Ectodermal cell (in vitro differentiated cells): ENCODE data around the gene LMO2.

ENCODE experiments used
- H3K27ac ChIP-seq: 2 replicates; pipeline ENCODE4 v1.7.0; 2013; ENCODE audit warnings: mild to moderate bottlenecking, low read depth, low read length; ENCODE audit not compliant: insufficient read depth, poor library complexity, severe bottlenecking
- H3K27me3 ChIP-seq: 2 replicates; pipeline ENCODE4 v1.7.0; 2013; ENCODE audit warnings: mild to moderate bottlenecking, low read length; ENCODE audit not compliant: insufficient read depth, control insufficient read depth, poor library complexity, severe bottlenecking
- H3K36me3 ChIP-seq: one replicate; pipeline ENCODE4 v1.7.0; 2013; ENCODE audit warnings: low read length; ENCODE audit not compliant: control insufficient read depth, insufficient read depth
- H3K4me1 ChIP-seq: one replicate; pipeline ENCODE4 v1.7.0; 2013; ENCODE audit warnings: low read length; ENCODE audit not compliant: control insufficient read depth, insufficient read depth
- H3K4me3 ChIP-seq: 2 replicates; pipeline ENCODE4 v1.7.0; 2013; ENCODE audit warnings: low read depth, low read length, control low read depth; ENCODE audit not compliant: insufficient read depth
- H3K9me3 ChIP-seq: 2 replicates; pipeline ENCODE4 v1.7.0; 2013; ENCODE audit warnings: mild to moderate bottlenecking, low read length, moderate library complexity; ENCODE audit not compliant: control insufficient read depth
- WGBS, 2 experiments: methylation state at CpG; one replicate each; pipeline ENCODE4 v1.1.7; 2013; ENCODE audit warnings: missing lambda C conversion rate in 2 of 2; 5-methylcytosine and 5-hydroxymethylcytosine counted together

LMO2 gene

DNA sequence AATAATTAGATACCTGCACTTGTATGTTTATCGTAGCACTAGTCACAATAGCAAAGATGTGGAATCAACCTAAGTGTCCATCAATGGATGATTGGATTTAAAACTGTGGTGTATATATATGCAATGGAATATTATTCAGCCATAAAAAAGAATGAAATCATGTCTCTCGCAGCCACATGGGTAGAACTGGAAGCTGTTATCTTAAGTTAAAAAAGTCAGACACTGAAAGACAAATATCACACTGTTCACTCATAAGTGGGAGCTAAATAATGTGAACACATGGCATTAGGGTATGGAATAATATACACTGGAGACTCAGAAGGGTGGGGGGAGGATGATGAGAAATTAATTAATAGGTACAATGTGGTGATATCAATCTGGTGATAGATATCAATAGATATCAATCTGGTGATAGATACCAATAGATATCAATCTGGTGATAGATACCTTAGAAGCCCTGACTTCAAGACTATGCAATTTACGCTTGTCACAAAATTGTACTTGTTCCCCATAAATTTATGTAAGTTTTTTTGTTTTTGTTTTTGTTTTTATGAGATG lies 2.0 kb downstream of the LMO2 start:
- H3K4me3 ChIP-seq, result no peak overlapping the region
- no peaks in the 10 kb centered on the region for H3K9me3 ChIP-seq
- no peaks in the 10 kb centered on the region for H3K36me3 ChIP-seq
- WGBS, 2 experiments, result 92 to 100% methylated on average over 2 to 3 of the region's 3 CpGs
- H3K27me3 ChIP-seq, result no peaks in the 10 kb centered on the region
- H3K27ac ChIP-seq, result no peak overlapping the region
- H3K4me1 ChIP-seq, result peaks cover 8% of the 10 kb centered on the region

DNA sequence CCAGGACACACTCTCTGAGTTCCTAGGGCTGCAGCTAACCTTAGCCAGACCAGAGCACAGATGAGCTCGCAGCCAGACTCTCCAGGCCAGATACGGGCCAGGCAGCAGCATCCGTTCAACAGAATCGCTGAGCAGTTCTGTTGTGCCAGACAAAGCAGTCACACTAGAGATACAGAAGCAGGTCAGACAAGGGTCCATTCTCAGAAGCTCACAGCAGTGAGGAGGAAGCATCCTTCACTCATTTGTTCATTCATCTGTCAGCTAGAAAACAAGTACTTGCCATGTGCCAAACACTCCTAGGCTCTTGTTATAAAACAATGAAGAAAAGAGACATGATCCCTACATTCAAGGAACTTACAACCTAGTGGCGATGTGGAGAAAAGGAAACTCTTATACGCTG lies 2.6 kb downstream of the LMO2 start:
- no peak overlapping the region for H3K4me3 ChIP-seq
- peaks cover 8% of the 10 kb centered on the region for H3K4me1 ChIP-seq
- H3K27ac ChIP-seq, result no peak overlapping the region
- WGBS, 2 experiments, result 94% methylated on average over 5 of the region's 6 CpGs
- H3K36me3 ChIP-seq, result no peaks in the 10 kb centered on the region
- H3K27me3 ChIP-seq, result no peaks in the 10 kb centered on the region
- H3K9me3 ChIP-seq, result no peaks in the 10 kb centered on the region

DNA sequence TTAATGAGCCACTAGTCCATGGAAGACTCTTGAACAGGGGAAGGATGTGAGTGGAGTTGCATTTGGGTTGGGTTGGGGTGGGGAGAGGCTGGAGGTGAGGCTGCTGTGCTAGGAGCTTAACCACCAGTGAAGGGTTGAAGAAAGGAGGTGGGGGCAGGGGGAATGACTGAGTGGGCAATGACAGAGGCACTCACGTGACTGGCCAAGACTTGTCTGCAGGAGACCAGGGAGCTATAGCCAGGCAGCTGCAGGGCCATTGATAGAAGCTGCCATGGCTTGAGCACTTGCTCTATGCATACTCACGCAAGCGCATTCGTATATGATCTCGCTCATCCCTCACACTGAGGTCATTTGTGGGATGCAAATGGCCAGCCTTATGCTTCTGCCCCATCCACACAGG lies 4.0 kb downstream of the LMO2 start:
- no peaks in the 10 kb centered on the region for H3K27me3 ChIP-seq
- peaks cover 8% of the 10 kb centered on the region for H3K4me1 ChIP-seq

DNA sequence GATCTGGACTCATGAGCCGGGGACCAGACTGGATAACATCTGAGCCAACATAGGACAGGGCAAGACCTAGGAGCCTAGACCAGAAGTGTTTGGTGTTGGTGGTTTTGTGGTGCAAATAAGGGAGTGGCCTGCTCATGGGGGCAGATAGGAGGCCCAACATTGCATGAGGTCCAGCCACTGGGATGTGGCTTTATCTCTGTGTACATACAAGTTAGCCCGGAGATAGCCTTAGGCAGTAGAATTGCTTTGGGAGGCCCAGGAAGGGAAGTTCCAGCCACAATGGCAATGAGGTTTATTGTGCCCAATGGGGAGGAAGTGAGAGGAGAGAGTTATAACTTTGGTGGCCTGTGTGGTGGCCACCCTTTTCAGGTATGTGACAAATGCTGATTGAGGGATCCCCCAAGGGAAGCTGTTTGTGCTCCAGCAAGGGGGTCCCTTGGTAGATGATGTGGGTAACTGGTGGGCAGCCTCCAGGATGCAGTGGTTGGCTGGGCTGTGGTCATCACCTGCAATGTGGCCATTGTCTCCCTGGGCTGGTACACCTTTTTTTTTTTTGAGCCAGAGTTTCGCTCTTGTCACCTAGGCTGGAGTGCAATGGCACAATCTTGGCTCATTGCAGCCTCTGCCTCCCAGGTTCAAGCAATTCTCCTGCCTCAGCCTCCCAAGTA lies 6.4 kb downstream of the LMO2 start:
- Histone ChIP-seq H3K27me3 (no peaks in the 10 kb centered on the region), H3K27ac (no peak overlapping the region), H3K4me3 (no peak overlapping the region), H3K4me1 (no peaks in the 10 kb centered on the region), H3K36me3 (no peaks in the 10 kb centered on the region), H3K9me3 (no peaks in the 10 kb centered on the region)
- WGBS, 2 experiments, result 90 to 96% methylated on average over 3 of the region's 3 CpGs

More for the DNA sequence above, 4.0 kb downstream of the LMO2 start:
- no peak overlapping the region for H3K27ac ChIP-seq
- no peaks in the 10 kb centered on the region for H3K9me3 ChIP-seq
- H3K4me3 ChIP-seq, result no peak overlapping the region
- H3K36me3 ChIP-seq, result no peaks in the 10 kb centered on the region
- 93% methylated on average over 5 of the region's 5 CpGs for WGBS, 2 experiments

DNA sequence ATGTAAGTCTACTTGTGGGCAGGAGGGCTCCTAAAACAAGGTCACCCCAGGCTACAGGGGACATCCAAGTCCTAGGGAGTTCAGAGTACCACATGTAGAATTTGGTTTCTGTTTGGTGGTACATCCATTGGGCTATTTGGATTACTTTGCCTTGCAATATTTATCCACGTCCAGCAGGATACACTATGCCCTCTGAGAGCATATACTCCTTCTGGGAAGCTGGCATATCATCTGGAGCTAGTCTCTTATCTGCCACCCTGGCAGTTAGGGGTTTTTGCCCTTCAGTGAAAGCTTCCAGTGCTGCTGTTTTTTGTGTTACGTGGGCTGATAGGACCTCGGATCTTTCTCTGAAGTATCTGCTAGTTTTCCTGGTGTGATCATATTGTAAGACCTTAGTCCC lies 7.3 kb downstream of the LMO2 start:
- no peaks in the 10 kb centered on the region for H3K27me3 ChIP-seq
- H3K9me3 ChIP-seq, result no peaks in the 10 kb centered on the region
- 73 to 81% methylated on average over 3 of the region's 3 CpGs for WGBS, 2 experiments

DNA sequence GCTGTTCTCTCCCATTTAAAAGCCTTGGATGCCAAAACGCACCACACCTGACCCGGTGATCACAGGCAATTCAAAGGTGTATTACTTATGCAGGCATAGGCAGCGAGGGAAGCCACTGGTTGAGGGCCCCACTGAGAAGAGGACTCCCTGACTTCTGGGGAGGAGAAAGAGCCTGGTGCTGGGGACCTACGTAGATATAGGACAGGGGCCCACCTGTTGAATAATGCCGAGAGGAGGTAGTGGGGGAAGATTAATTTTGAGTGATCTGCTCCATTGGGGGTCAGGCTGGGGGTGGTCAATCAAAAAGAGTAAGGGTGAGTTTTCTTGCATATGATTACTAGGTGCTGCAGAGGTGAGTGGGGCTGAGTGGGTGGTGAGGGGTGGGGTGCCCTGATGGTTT lies 7.8 kb downstream of the LMO2 start:
- H3K4me1 ChIP-seq, result no peaks in the 10 kb centered on the region
- WGBS, 2 experiments, result 90 to 94% methylated on average over 5 of the region's 5 CpGs
- no peaks in the 10 kb centered on the region for H3K27me3 ChIP-seq
- H3K36me3 ChIP-seq, result no peaks in the 10 kb centered on the region
- H3K9me3 ChIP-seq, result no peaks in the 10 kb centered on the region
- no peak overlapping the region for H3K4me3 ChIP-seq
- no peak overlapping the region for H3K27ac ChIP-seq

More for the DNA sequence above, 7.3 kb downstream of the LMO2 start:
- Histone ChIP-seq H3K4me1 (no peaks in the 10 kb centered on the region), H3K27ac (no peak overlapping the region), H3K4me3 (no peak overlapping the region), H3K36me3 (no peaks in the 10 kb centered on the region)

DNA sequence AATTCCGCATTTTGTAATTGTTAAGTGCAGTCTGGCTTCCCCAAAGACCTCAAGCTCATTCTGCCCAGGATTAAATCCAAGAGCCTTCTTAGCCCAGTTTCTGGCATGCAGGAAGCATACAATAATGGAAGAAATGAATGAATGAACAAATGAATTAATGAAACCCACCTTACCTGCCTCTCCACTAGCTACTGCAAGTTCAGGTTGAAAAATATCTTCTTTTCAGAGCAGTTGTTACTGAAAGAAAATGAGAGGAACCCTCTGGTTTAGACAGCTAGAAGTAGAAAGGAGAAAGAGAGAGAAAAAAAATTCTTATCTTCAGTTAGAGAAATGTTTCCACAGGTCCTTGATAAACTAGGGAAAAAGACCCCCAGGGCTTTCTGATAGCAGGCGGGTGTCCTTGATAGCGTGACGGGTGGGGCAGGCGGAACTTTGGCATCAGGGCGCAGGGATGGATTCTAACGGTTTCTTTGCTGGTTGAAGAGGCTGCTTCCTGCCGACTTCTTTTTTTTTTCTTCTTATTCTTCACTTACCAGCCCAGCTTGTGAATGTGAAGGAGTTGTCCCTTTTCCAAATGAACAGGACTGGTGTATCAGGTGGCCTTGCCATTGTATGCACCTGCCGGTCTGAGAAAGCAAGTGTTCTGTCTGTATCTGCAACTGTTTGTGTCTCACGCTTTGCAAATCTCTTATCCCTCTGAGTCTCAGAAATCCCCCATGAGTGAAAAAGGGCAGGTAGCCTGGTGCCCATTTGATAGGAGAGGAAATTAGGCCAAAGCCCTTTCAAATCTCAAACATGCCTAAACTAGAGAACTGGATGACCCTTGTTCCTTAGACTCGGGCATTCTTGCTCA lies 10.0 kb downstream of the LMO2 start:
- no peaks in the 10 kb centered on the region for H3K9me3 ChIP-seq
- H3K27ac ChIP-seq, result no peak overlapping the region
- H3K27me3 ChIP-seq, result no peaks in the 10 kb centered on the region
- H3K36me3 ChIP-seq, result no peaks in the 10 kb centered on the region
- no peaks in the 10 kb centered on the region for H3K4me1 ChIP-seq
- no peak overlapping the region for H3K4me3 ChIP-seq
- WGBS, 2 experiments, result 89 to 95% methylated on average over 11 of the region's 11 CpGs

DNA sequence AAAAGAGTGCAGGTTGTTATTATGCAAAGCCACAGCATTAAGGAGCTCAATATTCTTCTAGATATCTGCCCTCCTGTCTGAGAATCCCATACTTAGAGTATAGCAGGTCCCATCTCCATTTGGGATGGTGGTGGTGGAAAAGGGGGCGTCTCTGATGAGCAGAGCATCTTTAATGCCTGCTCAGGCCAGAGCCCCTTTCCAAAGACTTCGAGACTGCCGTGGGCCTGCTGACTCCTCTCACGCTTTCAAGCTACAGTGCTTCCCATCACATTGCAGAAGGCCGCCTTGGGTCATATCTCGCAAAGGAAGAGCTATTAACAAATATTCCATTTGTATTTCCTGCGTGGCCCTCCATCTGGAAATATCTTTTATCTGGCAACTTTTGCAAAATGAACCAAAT lies 10.9 kb downstream of the LMO2 start:
- WGBS, 2 experiments, result 91 to 97% methylated on average over 7 of the region's 7 CpGs

DNA sequence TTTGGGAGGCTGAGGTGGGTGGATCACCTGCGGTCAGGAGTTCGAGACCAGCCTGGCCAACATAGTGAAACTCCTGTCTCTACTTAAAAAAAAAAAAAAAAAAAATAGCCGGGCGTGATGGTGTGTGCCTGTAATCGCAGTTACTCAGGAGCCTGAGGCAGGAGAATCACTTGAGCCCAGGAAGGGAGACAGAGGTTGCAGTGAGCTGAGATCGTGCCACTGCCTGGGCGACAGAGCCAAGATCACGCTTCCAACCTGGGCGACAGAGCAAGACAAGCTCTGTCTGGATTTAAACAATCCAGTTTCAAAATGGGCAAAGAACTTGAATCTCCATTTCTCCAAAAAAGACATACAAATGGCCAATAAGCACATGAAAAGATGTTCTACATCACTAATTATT lies 12.5 kb downstream of the LMO2 start:
- Histone ChIP-seq H3K27me3 (peaks cover 5% of the 10 kb centered on the region), H3K4me3 (no peak overlapping the region), H3K9me3 (no peaks in the 10 kb centered on the region), H3K36me3 (no peaks in the 10 kb centered on the region), H3K4me1 (peaks cover 5% of the 10 kb centered on the region), H3K27ac (no peak overlapping the region)
- 88 to 91% methylated on average over 9 of the region's 9 CpGs for WGBS, 2 experiments

More for the DNA sequence above, 10.9 kb downstream of the LMO2 start:
- Histone ChIP-seq H3K27ac (no peak overlapping the region), H3K4me1 (no peaks in the 10 kb centered on the region), H3K36me3 (no peaks in the 10 kb centered on the region), H3K4me3 (no peak overlapping the region), H3K9me3 (no peaks in the 10 kb centered on the region), H3K27me3 (peaks cover 4% of the 10 kb centered on the region)

DNA sequence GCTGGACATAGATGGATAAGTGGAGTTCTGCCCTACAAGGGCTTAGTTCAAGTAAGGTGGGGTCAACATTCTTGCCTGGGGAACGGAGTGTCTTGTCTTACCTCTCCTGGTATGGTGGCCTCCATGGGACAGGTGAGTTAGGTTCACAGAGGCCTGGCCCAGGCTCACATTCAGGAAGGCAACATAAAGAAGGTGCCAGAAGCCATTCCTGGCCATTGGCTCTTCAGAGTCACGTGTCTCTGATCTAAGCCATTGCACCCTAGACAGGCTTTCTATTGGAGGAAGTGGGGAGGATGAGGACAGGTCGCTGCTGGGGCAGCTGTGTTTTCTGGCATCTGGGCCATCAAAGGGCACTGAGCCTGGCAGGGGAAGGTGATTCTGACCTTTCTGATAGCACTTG lies 14.8 kb downstream of the LMO2 start:
- Histone ChIP-seq H3K4me1 (peaks cover 5% of the 10 kb centered on the region), H3K36me3 (no peaks in the 10 kb centered on the region), H3K4me3 (no peak overlapping the region), H3K27me3 (peaks cover 17% of the 10 kb centered on the region), H3K27ac (no peak overlapping the region), H3K9me3 (no peaks in the 10 kb centered on the region)
- 87% methylated on average over 3 of the region's 3 CpGs for whole genome bisulfite sequencing, 2 experiments
